Activated T-helper 9 cell treated with anti-CD3 and anti-CD28 coated beads, Interleukin-2, amount 50 U/mL, for 16 hours (primary cell): ENCODE results near the gene RIPOR3.

Source experiments
- DNase-seq: peaks from one replicate; pipeline ENCODE4 v3.0.0-alpha.2; 2020; ENCODE audit warnings: low read depth

Gene RIPOR3

DNA sequence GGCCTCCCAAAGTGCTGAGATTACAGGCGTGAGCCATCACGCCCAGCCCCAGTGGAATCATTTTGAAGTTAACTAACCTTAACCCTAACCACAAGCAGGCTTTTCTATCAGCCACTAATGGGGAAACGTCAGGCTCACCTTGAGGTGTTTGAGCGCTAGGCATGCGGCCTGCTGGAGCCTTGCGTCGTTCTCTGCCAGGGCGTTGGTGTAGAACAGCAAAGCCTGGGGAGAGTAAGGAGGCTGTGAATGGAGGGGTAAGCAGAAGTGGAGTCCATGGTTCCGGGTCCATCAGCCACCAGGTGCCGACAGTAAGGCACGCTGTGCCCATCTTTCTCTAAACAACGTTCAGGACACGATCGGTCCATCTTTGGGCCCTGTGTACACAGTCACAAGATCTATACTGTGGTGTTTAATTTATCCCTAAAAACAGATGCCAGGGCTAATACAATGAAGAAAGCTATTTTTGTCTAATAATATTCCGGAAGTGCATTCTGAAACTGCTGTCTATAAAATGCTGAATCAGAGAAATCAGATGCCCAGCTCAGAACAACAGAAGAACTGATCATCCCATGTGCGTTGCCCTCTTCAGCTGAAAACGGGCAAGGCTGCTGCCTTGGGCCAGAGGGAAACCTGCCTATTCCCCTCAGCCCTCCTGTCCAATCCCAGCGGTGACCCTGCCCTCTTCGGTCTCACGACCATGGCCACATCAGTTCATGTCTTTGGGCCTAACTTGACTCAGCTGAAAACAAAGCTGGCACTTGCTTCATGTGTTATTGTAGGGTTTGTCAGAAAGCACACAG lies 101.6 kb downstream of the RIPOR3 start:
- no peak for DNase-seq

DNA sequence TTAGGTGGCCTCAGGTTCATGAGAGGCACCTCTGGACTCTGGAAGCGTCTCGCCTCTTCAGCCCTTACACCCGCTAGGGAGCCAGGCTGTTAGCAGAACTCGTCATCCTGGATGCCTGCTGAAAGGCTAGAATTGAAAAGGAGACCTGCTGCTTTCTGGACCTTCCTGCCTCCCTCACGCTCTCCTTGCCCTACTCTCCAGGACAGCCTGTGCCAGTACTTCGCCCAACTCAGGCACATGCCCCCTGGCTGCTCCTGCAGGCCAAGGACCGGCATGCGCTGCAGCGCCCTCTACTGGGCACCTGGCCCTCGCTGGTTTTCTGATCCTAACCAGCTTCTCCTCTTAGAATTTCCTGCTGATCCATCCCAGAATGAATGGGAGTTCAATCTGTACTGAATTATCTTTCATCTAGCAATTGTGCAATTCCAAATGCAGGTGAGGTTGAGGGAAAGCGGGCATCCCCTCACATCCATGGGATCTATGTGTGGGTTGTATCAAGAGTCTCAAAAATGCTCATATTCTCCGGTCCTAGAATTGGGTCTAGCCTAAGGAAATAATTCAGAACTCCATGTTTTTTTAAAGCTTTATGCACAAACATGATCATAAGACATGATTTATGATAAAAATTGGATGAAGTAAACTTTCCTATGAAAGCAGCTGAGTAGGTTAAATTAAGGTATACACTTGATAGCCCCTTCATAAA lies 103.2 kb downstream of the RIPOR3 start:
- DNase-seq = peak; percentile 65

- no peak for DNase-seq
Observed at GRCh38 chr20:50587291-50587961, 103.9 kb downstream of the RIPOR3 start.

- DNase-seq = no peak
Observed at GRCh38 chr20:50586531-50587232, 104.7 kb downstream of the RIPOR3 start.

DNA sequence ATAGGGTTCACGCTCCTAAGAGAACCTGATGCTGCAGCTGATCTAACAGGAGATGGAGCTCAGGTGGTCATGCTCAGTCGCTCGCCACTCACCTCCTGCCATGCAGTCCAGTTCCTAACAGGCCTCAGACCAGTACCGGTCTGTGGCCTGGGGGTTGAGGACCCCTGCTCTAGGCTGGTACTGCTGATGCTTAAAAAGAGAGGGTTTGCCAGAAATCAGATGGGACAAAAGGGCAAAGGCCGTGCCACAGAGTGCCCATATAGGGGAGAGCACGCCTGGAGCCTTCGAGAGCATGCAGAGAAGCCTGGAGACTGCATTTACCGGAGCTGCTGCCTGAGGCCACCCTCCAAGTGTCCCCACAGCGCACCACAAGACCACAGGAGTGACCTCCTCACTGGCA lies 105.7 kb downstream of the RIPOR3 start:
- DNase-seq = no peak

DNA sequence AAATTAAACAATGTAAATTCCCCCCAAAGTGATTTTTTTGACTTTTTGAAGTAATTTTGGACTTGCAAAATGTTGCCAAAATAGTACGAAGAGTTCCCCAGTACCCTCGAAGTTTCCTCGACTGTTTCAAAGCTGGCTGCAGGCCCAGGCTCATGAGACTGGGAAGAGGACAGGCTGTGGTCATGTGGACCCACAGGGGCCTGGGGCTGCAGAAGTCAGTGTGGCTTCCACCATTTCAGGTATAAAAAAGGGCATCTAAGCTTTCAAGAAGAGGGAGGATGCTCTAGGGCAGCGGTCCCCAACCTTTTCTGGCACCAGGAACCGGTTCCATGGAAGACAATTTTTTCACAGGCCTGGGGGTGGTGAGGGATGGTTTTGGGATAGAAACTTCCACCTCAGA lies 106.1 kb downstream of the RIPOR3 start:
- no peak for DNase-seq

GRCh38 chr20:50584687-50585086 lies 106.7 kb downstream of the RIPOR3 start:
- no peak for DNase-seq

DNA sequence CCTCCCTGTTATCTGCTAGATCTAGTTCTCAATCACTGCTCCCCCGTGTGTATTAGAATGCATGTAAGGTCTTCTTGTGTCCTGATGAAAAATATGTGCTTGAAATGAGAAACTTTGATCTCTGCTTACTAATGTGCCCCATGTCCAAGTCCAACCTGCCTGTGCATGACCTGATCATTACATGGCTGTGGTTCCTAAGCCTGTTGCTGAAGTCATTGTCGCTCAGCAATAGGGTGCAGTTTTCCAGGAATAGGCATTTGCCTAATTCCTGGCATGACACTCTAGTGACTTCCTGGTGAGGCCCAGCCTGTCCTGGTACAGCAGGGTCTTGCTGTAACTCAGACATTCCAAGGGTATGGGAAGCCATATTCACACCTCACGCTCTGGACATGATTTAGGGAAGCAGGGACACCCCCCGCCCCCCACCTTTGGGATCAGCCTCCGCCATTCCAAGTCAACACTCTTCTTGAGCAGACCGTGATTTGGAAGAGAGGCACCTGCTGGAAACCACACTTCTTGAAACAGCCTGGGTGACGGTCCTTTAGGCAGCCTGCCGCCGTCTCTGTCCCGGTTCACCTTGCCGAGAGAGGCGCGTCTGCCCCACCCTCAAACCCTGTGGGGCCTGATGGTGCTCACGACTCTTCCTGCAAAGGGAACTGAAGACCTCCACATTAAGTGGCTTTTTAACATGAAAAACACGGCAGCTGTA lies 107.7 kb downstream of the RIPOR3 start:
- DNase-seq = no peak

GRCh38 chr20:50582591-50583234 lies 108.6 kb downstream of the RIPOR3 start:
- DNase-seq = no peak

- no peak for DNase-seq
Observed at GRCh38 chr20:50582092-50582491, 109.2 kb downstream of the RIPOR3 start.

- DNase-seq = no peak
Observed at GRCh38 chr20:50580842-50581544, 110.3 kb downstream of the RIPOR3 start.

DNA sequence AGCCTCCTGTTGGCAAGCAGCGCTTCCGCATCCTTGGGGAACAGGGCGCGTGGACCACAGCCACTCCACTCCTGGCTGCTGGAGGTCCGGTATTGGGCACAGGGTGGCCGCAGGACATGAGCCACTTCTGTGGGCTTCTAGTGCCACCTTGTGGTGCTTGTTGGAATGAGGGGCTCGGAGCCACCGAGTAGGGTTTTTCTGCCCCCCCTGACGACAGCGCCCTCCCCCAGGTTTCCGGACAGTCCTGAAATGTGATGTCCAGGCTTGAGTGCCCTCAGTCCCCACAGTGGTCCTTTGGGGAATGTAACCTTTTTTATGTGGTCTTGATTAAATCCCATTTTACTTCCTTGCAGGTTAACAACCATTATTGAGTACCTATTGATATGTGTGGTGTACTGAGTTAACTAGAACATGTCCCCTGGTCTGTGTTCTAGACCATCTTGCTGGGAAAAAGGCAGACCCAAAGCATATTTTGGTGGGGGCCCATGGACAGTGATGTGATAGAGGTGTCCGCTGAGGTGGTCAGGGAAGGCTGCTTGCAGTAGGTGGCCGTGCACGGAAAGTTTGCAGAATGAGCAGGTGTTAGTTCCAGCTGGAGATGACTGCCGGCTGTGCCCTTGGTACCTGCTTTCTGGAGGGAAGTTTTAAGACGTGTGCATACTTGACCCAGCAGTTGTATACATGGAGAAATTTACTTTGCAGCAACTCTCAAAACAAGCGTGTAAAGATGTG lies 111.2 kb downstream of the RIPOR3 start:
- DNase-seq = peak; percentile 32

- DNase-seq = no peak
Observed at GRCh38 chr20:50579511-50579910, 111.8 kb downstream of the RIPOR3 start.

DNA sequence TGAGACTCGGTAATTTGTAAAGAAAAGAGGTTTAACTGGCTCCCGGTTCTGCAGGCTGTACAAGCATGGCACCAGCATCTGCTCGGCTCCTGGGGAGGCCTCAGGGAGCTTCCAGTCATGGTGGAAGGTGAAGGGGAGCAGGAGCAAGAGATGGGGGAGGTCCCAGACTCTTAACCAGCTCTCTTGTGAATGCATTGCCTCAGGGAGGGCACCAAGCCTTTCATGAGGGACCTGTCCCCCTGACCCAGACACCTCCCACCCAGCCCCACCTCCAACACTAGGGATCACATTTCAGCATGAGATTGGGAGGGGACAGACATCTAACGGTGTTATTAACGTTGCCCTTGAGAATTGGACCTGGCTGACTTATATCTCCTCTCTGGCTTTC lies 112.6 kb downstream of the RIPOR3 start:
- DNase-seq = no peak

GRCh38 chr20:50578061-50578777 lies 113.1 kb downstream of the RIPOR3 start:
- DNase-seq = no peak

- DNase-seq = no peak
Observed at GRCh38 chr20:50577175-50578018, 113.9 kb downstream of the RIPOR3 start.

DNA sequence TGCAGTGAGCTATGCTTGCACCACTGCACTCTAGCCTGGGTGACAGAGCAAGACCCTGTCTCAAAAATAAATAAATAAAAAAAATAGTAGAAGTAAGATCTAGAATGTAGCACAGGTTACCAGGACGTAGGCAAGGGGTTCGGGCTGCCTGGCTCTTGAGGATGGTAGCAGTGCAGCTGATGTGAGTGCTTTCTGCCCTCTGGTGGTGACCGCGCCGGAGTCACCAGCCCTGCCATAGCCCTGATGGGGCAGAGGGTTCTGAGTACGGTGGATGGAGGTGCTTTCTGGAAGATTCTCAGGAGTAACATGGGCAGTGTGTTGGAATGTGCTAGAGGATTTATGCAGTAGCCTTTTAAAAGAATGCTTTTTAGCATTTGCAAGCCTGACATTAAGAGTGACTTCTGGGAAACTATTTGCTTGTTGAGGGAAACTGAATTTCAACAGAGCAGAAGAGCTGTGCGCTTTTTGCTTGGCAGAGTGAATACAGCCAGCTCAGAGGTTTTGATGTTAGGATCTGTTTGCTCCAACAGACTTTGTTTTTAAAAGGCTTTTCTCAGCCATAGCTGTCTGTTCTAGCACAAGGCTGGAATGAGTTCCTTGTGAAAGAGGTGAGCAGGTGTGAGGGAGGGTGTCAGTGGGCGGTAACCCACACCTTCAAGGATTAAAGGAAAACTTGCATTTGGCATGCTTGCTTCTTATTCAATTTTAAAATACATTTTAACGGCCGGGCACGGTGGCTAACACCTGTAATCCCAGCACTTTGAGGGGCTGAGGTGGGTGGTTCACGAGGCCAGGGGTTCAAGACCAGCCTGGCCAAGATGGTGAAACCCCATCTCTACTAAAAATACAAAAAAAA lies 115.2 kb downstream of the RIPOR3 start:
- peak; percentile 48 for DNase-seq
